Measurements from ENCODE around the gene ZSWIM8.

GRCh38 chr10:73781548-73781878, 3.9 kb upstream of the ZSWIM8 start:
- TF ChIP-seq EZH2 (IDR thresholded peaks at IDR 0.05; ENCODE audit: insufficient read depth, poor library complexity, severe bottlenecking) (no peak), EZH2phosphoT487 (IDR thresholded peaks at IDR 0.05; ENCODE audit: insufficient read depth, low read depth) (no peak)
